Hematopoietic multipotent progenitor cell treated with erythropoietin and hydrocortisone succinate and interleukin-3 and kit ligand, for 8 days (in vitro differentiated cells): ENCODE results near the gene COQ7.

Experiments
- DNase-seq: peaks from one replicate; pipeline ENCODE4 v3.0.0-alpha.2; 2015

Gene COQ7

GRCh38 chr16:19086322-19087199 is 19.1 kb downstream of the COQ7 start:
- DNase-seq, result peak; percentile 78

- DNase-seq, result no peak
These were observed 21.0 kb downstream of the COQ7 start for GRCh38 chr16:19088341-19088916.

- DNase-seq, result no peak
These were observed 22.1 kb downstream of the COQ7 start for GRCh38 chr16:19089410-19089955.

- no peak for DNase-seq
These were observed 23.5 kb downstream of the COQ7 start for GRCh38 chr16:19090916-19091315.

GRCh38 chr16:19092653-19093410 is 25.4 kb downstream of the COQ7 start:
- no peak for DNase-seq

GRCh38 chr16:19093631-19094541 is 26.5 kb downstream of the COQ7 start:
- DNase-seq, result no peak

- peak; percentile 44 for DNase-seq
These were observed 27.3 kb downstream of the COQ7 start for GRCh38 chr16:19094542-19095365.

GRCh38 chr16:19095654-19096053 is 28.2 kb downstream of the COQ7 start:
- no peak for DNase-seq

GRCh38 chr16:19098173-19098572 is 30.8 kb downstream of the COQ7 start:
- no peak for DNase-seq

- no peak for DNase-seq
These were observed 34.9 kb downstream of the COQ7 start for GRCh38 chr16:19102187-19102872.

GRCh38 chr16:19104607-19105006 is 37.2 kb downstream of the COQ7 start:
- DNase-seq, result no peak

- no peak for DNase-seq
These were observed 37.7 kb downstream of the COQ7 start for GRCh38 chr16:19105131-19105530.

- DNase-seq, result no peak
These were observed 38.6 kb downstream of the COQ7 start for GRCh38 chr16:19105891-19106624.

GRCh38 chr16:19106625-19107020 is 39.2 kb downstream of the COQ7 start:
- DNase-seq, result no peak

- no peak for DNase-seq
These were observed 41.2 kb downstream of the COQ7 start for GRCh38 chr16:19108409-19109287.

GRCh38 chr16:19109288-19109664 is 41.9 kb downstream of the COQ7 start:
- no peak for DNase-seq

- DNase-seq, result no peak
These were observed 43.3 kb downstream of the COQ7 start for GRCh38 chr16:19110537-19111360.

GRCh38 chr16:19112099-19112407 is 44.6 kb downstream of the COQ7 start:
- DNase-seq, result no peak
